Mammary epithelial cell (primary cell): ENCODE results near the gene DCAF8.

Source experiments
- EZH2 ChIP-seq: IDR thresholded peaks from 2 replicates; pipeline ENCODE4 v1.6.1; 2012; ENCODE audit warnings: low read length, inconsistent platforms, borderline replicate concordance
- TF ChIP-seq, protein P1 (sequence below), 2 donors: IDR thresholded peaks in 1 of 2; conservative IDR thresholded peaks in 1 of 2; 2 replicates each; pipeline ENCODE4 v1.5.1; 2011 to 2012; ENCODE audit warnings: inconsistent platforms in 2 of 2, low read length in 2 of 2, mild to moderate bottlenecking in 2 of 2, control low read depth in 1 of 2, low read depth in 1 of 2; ENCODE audit not compliant: insufficient read depth in 1 of 2; ENCODE audit errors: extremely low read depth in 1 of 2

DNA sequence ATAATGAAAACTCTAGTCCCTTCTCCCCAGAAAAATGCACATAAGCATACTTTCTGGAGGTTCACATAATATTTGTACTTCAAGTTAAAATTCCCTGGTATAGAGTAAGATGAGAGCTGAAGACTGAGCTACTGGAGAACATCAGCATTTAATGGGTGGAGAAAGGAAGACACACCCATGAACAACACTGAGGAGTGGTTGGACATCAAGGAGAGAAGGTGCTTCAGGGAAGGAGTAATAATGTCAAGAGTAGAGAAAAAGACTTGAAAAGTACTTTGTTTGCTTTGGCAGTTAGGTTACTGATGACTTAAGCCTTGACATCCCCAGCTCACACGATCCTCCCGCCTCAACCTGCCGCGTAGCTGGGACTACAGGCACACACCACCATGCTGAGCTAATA lies 35.3 kb downstream of the DCAF8 start:
- TF ChIP-seq, protein P1, sequence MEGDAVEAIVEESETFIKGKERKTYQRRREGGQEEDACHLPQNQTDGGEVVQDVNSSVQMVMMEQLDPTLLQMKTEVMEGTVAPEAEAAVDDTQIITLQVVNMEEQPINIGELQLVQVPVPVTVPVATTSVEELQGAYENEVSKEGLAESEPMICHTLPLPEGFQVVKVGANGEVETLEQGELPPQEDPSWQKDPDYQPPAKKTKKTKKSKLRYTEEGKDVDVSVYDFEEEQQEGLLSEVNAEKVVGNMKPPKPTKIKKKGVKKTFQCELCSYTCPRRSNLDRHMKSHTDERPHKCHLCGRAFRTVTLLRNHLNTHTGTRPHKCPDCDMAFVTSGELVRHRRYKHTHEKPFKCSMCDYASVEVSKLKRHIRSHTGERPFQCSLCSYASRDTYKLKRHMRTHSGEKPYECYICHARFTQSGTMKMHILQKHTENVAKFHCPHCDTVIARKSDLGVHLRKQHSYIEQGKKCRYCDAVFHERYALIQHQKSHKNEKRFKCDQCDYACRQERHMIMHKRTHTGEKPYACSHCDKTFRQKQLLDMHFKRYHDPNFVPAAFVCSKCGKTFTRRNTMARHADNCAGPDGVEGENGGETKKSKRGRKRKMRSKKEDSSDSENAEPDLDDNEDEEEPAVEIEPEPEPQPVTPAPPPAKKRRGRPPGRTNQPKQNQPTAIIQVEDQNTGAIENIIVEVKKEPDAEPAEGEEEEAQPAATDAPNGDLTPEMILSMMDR (conservative IDR thresholded peaks at IDR 0.05 in 1 of 2, IDR thresholded peaks at IDR 0.05 in 1 of 2; ENCODE audit: extremely low read depth in 1 of 2, insufficient read depth in 1 of 2, low read depth in 1 of 2, low read length in 2 of 2), result no peak
- TF ChIP-seq EZH2, result no peak
